Measurements from ENCODE around the gene HNRNPM.

Gene HNRNPM

GRCh38 chr19:8503510-8503909 is 58.7 kb downstream of the HNRNPM start:
- Histone ChIP-seq H3K9me3 (replicated peaks in 1 of 2; ENCODE audit: control insufficient read depth in 2 of 2, insufficient read depth in 1 of 2, low read depth in 1 of 2, low read length in 2 of 2) (no peaks in the 10 kb centered on the region), H3K27ac (replicated peaks; ENCODE audit: low read length) (no peak overlapping the region), H4K8ac (ENCODE audit: low read depth, low read length) (no peak overlapping the region), H4K91ac (ENCODE audit: low read depth, low read length, poor library complexity) (no peak overlapping the region), H3K4me1 (ENCODE audit: control insufficient read depth in 2 of 2, insufficient read depth in 1 of 2, low read depth in 1 of 2, low read length in 2 of 2) (peaks cover 21 to 22% of the 10 kb centered on the region in 2 donors), H2BK12ac (ENCODE audit: low read length) (no peak overlapping the region), H2AFZ (ENCODE audit: low read length) (no peak overlapping the region), H2BK120ac (ENCODE audit: low read depth, low read length) (no peak overlapping the region), H3K79me1 (ENCODE audit: low read depth, low read length) (no peaks in the 10 kb centered on the region), H3K4me2 (ENCODE audit: insufficient read depth, low read length, poor library complexity, severe bottlenecking) (no peak overlapping the region), H3K4ac (ENCODE audit: low read length) (no peak overlapping the region), H2BK5ac (ENCODE audit: low read length) (no peak overlapping the region), H2BK15ac (ENCODE audit: low read length) (no peak overlapping the region), H3K23ac (ENCODE audit: low read depth, low read length, poor library complexity) (no peak overlapping the region), H2AK5ac (ENCODE audit: low read depth, low read length) (peak overlapping the region; percentile 47), H3K9ac (ENCODE audit: low read depth, low read length, poor library complexity) (no peak overlapping the region), H3K36me3 (replicated peaks in 1 of 2; ENCODE audit: control insufficient read depth in 2 of 2, insufficient read depth in 2 of 2, low read length in 2 of 2) (peaks cover 0 to 1% of the 10 kb centered on the region in 2 donors), H3K18ac (ENCODE audit: low read length) (no peak overlapping the region), H3K14ac (ENCODE audit: low read length) (no peak overlapping the region), H3K27me3 (ENCODE audit: control insufficient read depth in 3 of 3, insufficient read depth in 3 of 3, low read depth in 1 of 3, low read length in 3 of 3) (no peaks in the 10 kb centered on the region), H3K4me3 (ENCODE audit: low read length in 2 of 2) (peak overlapping the region in 1 of 2 donors; percentile 5)
- DNase-seq (ENCODE audit: low spot score) = no peak
- WGBS, 2 donors (ENCODE audit: extremely low coverage in 2 of 2, insufficient read length in 2 of 2, insufficient replicate concordance in 1 of 2) = no CpG with 5 or more reads among the region's 7 CpGs

GRCh38 chr19:8504171-8504570 is 59.4 kb downstream of the HNRNPM start:
- no peak overlapping the region for H3K4me3 ChIP-seq (ENCODE audit: low read length in 2 of 2)
- H3K27ac ChIP-seq (replicated peaks; ENCODE audit: low read length) = no peak overlapping the region
- no peaks in the 10 kb centered on the region for H3K27me3 ChIP-seq (ENCODE audit: control insufficient read depth in 3 of 3, insufficient read depth in 3 of 3, low read depth in 1 of 3, low read length in 3 of 3)
- no peak overlapping the region for H4K91ac ChIP-seq (ENCODE audit: low read depth, low read length, poor library complexity)
- H2AK5ac ChIP-seq (ENCODE audit: low read depth, low read length) = peak overlapping the region; percentile 47
- H3K4me1 ChIP-seq (ENCODE audit: control insufficient read depth in 2 of 2, insufficient read depth in 1 of 2, low read depth in 1 of 2, low read length in 2 of 2) = peaks cover 16 to 19% of the 10 kb centered on the region in 2 donors
- no peak for DNase-seq (ENCODE audit: low spot score)
- H4K8ac ChIP-seq (ENCODE audit: low read depth, low read length) = no peak overlapping the region
- no peak overlapping the region for H2BK120ac ChIP-seq (ENCODE audit: low read depth, low read length)
- H3K23ac ChIP-seq (ENCODE audit: low read depth, low read length, poor library complexity) = no peak overlapping the region
- H3K14ac ChIP-seq (ENCODE audit: low read length) = no peak overlapping the region
- no peak overlapping the region for H2BK15ac ChIP-seq (ENCODE audit: low read length)
- H2BK12ac ChIP-seq (ENCODE audit: low read length) = no peak overlapping the region
- peaks cover 0 to 1% of the 10 kb centered on the region in 2 donors for H3K36me3 ChIP-seq (replicated peaks in 1 of 2; ENCODE audit: control insufficient read depth in 2 of 2, insufficient read depth in 2 of 2, low read length in 2 of 2)
- H3K9me3 ChIP-seq (replicated peaks in 1 of 2; ENCODE audit: control insufficient read depth in 2 of 2, insufficient read depth in 1 of 2, low read depth in 1 of 2, low read length in 2 of 2) = no peaks in the 10 kb centered on the region
- no peak overlapping the region for H3K18ac ChIP-seq (ENCODE audit: low read length)
- no peak overlapping the region for H3K4me2 ChIP-seq (ENCODE audit: insufficient read depth, low read length, poor library complexity, severe bottlenecking)
- H3K4ac ChIP-seq (ENCODE audit: low read length) = no peak overlapping the region
- no peak overlapping the region for H2AFZ ChIP-seq (ENCODE audit: low read length)
- no peak overlapping the region for H2BK5ac ChIP-seq (ENCODE audit: low read length)
- WGBS, 2 donors (ENCODE audit: extremely low coverage in 2 of 2, insufficient read length in 2 of 2, insufficient replicate concordance in 1 of 2) = no CpG with 5 or more reads among the region's 7 CpGs
- H3K79me1 ChIP-seq (ENCODE audit: low read depth, low read length) = no peaks in the 10 kb centered on the region
- no peak overlapping the region for H3K9ac ChIP-seq (ENCODE audit: low read depth, low read length, poor library complexity)

GRCh38 chr19:8504919-8505318 is 60.1 kb downstream of the HNRNPM start:
- Histone ChIP-seq H3K9me3 (replicated peaks in 1 of 2; ENCODE audit: control insufficient read depth in 2 of 2, insufficient read depth in 1 of 2, low read depth in 1 of 2, low read length in 2 of 2) (no peaks in the 10 kb centered on the region), H2AK5ac (ENCODE audit: low read depth, low read length) (peak overlapping the region; percentile 79), H3K18ac (ENCODE audit: low read length) (peak overlapping the region; percentile 7), H3K4me3 (ENCODE audit: low read length in 2 of 2) (no peak overlapping the region), H2AFZ (ENCODE audit: low read length) (no peak overlapping the region), H2BK120ac (ENCODE audit: low read depth, low read length) (no peak overlapping the region), H3K36me3 (replicated peaks in 1 of 2; ENCODE audit: control insufficient read depth in 2 of 2, insufficient read depth in 2 of 2, low read length in 2 of 2) (peaks cover 1 to 4% of the 10 kb centered on the region in 2 donors), H2BK12ac (ENCODE audit: low read length) (no peak overlapping the region), H3K23ac (ENCODE audit: low read depth, low read length, poor library complexity) (no peak overlapping the region), H3K79me1 (ENCODE audit: low read depth, low read length) (no peaks in the 10 kb centered on the region), H3K27me3 (ENCODE audit: control insufficient read depth in 3 of 3, insufficient read depth in 3 of 3, low read depth in 1 of 3, low read length in 3 of 3) (no peaks in the 10 kb centered on the region), H3K4me1 (ENCODE audit: control insufficient read depth in 2 of 2, insufficient read depth in 1 of 2, low read depth in 1 of 2, low read length in 2 of 2) (peaks cover 12 to 15% of the 10 kb centered on the region in 2 donors), H2BK15ac (ENCODE audit: low read length) (no peak overlapping the region), H4K8ac (ENCODE audit: low read depth, low read length) (no peak overlapping the region), H4K91ac (ENCODE audit: low read depth, low read length, poor library complexity) (no peak overlapping the region), H3K4ac (ENCODE audit: low read length) (no peak overlapping the region), H3K9ac (ENCODE audit: low read depth, low read length, poor library complexity) (no peak overlapping the region), H3K4me2 (ENCODE audit: insufficient read depth, low read length, poor library complexity, severe bottlenecking) (no peak overlapping the region), H3K14ac (ENCODE audit: low read length) (no peak overlapping the region), H3K27ac (replicated peaks; ENCODE audit: low read length) (no peak overlapping the region), H2BK5ac (ENCODE audit: low read length) (no peak overlapping the region)
- no peak for DNase-seq (ENCODE audit: low spot score)
- no CpG with 5 or more reads among the region's 6 CpGs for WGBS, 2 donors (ENCODE audit: extremely low coverage in 2 of 2, insufficient read length in 2 of 2, insufficient replicate concordance in 1 of 2)

GRCh38 chr19:8505680-8506401 is 61.1 kb downstream of the HNRNPM start:
- no peaks in the 10 kb centered on the region for H3K79me1 ChIP-seq (ENCODE audit: low read depth, low read length)
- H3K9ac ChIP-seq (ENCODE audit: low read depth, low read length, poor library complexity) = peak overlapping the region; percentile 83
- peak overlapping the region; percentile 98 for H2AFZ ChIP-seq (ENCODE audit: low read length)
- H2BK5ac ChIP-seq (ENCODE audit: low read length) = peak overlapping the region; percentile 94
- H3K14ac ChIP-seq (ENCODE audit: low read length) = no peak overlapping the region
- H3K4me1 ChIP-seq (ENCODE audit: control insufficient read depth in 2 of 2, insufficient read depth in 1 of 2, low read depth in 1 of 2, low read length in 2 of 2) = peaks cover 7 to 9% of the 10 kb centered on the region in 2 donors
- peak overlapping the region; percentile 73 for H2BK12ac ChIP-seq (ENCODE audit: low read length)
- peak overlapping the region; percentile 46 for H2AK5ac ChIP-seq (ENCODE audit: low read depth, low read length)
- H3K4me3 ChIP-seq (ENCODE audit: low read length in 2 of 2) = peak overlapping the region; percentile 45 to 79
- peaks cover 1 to 7% of the 10 kb centered on the region in 2 donors for H3K36me3 ChIP-seq (replicated peaks in 1 of 2; ENCODE audit: control insufficient read depth in 2 of 2, insufficient read depth in 2 of 2, low read length in 2 of 2)
- peak overlapping the region; percentile 53 for H3K4ac ChIP-seq (ENCODE audit: low read length)
- peak; percentile 83 for DNase-seq (ENCODE audit: low spot score)
- no CpG with 5 or more reads among the region's 56 CpGs for WGBS, 2 donors (ENCODE audit: extremely low coverage in 2 of 2, insufficient read length in 2 of 2, insufficient replicate concordance in 1 of 2)
- H3K4me2 ChIP-seq (ENCODE audit: insufficient read depth, low read length, poor library complexity, severe bottlenecking) = peak overlapping the region; percentile 81
- peak overlapping the region; percentile 90 for H3K23ac ChIP-seq (ENCODE audit: low read depth, low read length, poor library complexity)
- peak overlapping the region; percentile 65 for H4K8ac ChIP-seq (ENCODE audit: low read depth, low read length)
- no peak overlapping the region for H4K91ac ChIP-seq (ENCODE audit: low read depth, low read length, poor library complexity)
- H3K27ac ChIP-seq (replicated peaks; ENCODE audit: low read length) = peak overlapping the region; percentile 84
- peak overlapping the region; percentile 53 for H2BK15ac ChIP-seq (ENCODE audit: low read length)
- no peaks in the 10 kb centered on the region for H3K27me3 ChIP-seq (ENCODE audit: control insufficient read depth in 3 of 3, insufficient read depth in 3 of 3, low read depth in 1 of 3, low read length in 3 of 3)
- H3K18ac ChIP-seq (ENCODE audit: low read length) = peak overlapping the region; percentile 98
- peak overlapping the region; percentile 61 for H2BK120ac ChIP-seq (ENCODE audit: low read depth, low read length)
- no peaks in the 10 kb centered on the region for H3K9me3 ChIP-seq (replicated peaks in 1 of 2; ENCODE audit: control insufficient read depth in 2 of 2, insufficient read depth in 1 of 2, low read depth in 1 of 2, low read length in 2 of 2)

All from neuronal stem cell (in vitro differentiated cells).